ENCODE results near the gene PLCB1. TPM values are rescaled to one million over a fixed set of nuclear protein-coding genes. Genes with fewer than 3 reads are reported as not detected.

Gene PLCB1
- polyA plus RNA-seq, 3 donors from 2014 or later, result 11.0 to 20.4 (median 12.6) TPM

DNA sequence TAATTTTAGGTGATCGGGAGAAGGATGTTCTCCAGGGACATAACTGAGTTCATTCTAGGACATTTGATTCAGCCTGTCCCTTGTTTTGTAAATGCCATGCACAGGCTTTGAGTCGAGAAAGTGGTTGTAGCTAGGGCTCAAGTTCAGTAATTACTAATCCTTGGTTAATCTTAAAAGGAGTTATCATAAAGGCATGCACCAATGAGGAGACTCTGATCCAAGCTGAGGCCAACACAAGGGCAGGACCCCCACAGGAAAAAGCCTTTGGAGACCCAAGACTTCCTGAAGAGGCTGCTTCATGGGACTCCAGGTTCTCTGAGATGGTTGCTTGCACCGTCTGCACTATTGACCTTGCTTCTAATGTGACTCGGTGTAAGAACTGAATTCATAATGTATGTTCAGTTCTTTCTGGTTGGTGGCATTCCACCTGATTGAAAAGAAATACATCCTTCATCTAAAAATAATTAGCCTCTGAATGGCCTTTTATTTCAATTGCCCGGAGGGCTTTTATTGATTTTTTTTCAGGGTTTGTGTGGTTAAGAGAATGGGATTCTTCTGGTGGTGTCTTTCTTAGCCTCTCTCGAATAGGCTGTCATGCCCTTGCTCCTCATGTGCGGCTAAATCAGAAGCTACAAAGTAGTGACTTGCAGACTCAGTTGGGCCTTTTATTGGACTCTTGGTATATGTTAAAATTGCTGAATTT, 735.1 kb downstream of the PLCB1 start:
- no peak for DNase-seq
- no peak overlapping the region for H3K4me3 Mint-ChIP-seq

GRCh38 chr20:8870652-8871051, 738.6 kb downstream of the PLCB1 start:
- no peak overlapping the region for H3K4me3 Mint-ChIP-seq
- no peaks in the 10 kb centered on the region for H3K36me3 Mint-ChIP-seq
- H3K27me3 Mint-ChIP-seq (ENCODE audit: low read depth in 3 of 3), result no peaks in the 10 kb centered on the region
- no peaks in the 10 kb centered on the region for H3K9me3 Mint-ChIP-seq
- no peaks in the 10 kb centered on the region for H3K4me1 Mint-ChIP-seq
- no peak for DNase-seq
- no peak overlapping the region for H3K27ac Mint-ChIP-seq

More for the DNA sequence above, 735.1 kb downstream of the PLCB1 start:
- H3K27me3 Mint-ChIP-seq (ENCODE audit: low read depth in 3 of 3), result no peaks in the 10 kb centered on the region
- no peak overlapping the region for H3K27ac Mint-ChIP-seq
- H3K4me1 Mint-ChIP-seq, result no peaks in the 10 kb centered on the region
- H3K9me3 Mint-ChIP-seq, result no peaks in the 10 kb centered on the region
- H3K36me3 Mint-ChIP-seq, result no peaks in the 10 kb centered on the region

DNA sequence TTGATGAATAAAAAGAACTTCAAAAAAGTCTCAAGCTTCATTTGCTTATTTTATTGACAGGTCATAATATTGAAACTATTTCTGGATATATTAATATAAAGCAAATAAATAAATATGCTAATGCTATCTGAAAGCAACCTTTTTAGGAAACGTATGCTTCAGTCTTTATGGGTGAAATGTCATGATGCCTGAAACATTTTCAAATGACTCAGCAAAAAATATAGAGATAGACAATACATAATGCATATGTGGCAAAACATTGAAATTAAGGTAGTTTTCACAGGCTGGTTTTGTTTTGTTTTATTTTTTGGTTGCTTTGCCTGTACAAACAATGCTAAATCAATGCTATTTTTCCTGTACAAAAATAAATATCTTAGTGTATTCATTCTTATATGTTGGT, 742.4 kb downstream of the PLCB1 start:
- no peaks in the 10 kb centered on the region for H3K4me1 Mint-ChIP-seq
- H3K27ac Mint-ChIP-seq, result no peak overlapping the region
- no peaks in the 10 kb centered on the region for H3K9me3 Mint-ChIP-seq

DNA sequence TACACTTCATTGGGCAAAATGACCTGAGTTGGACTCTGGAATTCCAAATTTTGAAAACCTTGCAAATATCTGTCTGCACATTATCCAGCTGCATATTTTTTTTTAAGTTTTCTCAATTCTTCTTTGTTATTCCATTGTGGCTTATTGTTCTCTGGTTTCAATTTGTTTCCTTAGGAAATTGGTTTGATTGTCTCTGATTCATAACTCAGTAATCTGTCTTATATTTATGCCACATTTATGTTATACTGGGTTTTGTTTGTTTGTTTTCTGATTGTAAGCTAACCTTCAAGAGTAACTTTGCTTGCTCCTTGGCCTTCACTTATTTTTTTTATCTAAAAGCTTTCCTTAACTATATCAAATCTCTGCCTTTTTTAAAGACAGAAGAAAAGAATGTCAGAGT, 743.5 kb downstream of the PLCB1 start:
- no peaks in the 10 kb centered on the region for H3K4me1 Mint-ChIP-seq
- H3K4me3 Mint-ChIP-seq, result no peak overlapping the region
- H3K36me3 Mint-ChIP-seq, result peaks cover 0 to 6% (median 4%) of the 10 kb centered on the region in 3 donors
- H3K27ac Mint-ChIP-seq, result no peak overlapping the region
- no peaks in the 10 kb centered on the region for H3K27me3 Mint-ChIP-seq (ENCODE audit: low read depth in 3 of 3)
- H3K9me3 Mint-ChIP-seq, result no peaks in the 10 kb centered on the region
- no peak for DNase-seq

More for the DNA sequence above, 742.4 kb downstream of the PLCB1 start:
- H3K36me3 Mint-ChIP-seq, result no peaks in the 10 kb centered on the region
- H3K27me3 Mint-ChIP-seq (ENCODE audit: low read depth in 3 of 3), result no peaks in the 10 kb centered on the region
- H3K4me3 Mint-ChIP-seq, result no peak overlapping the region
- no peak for DNase-seq

- Mint-ChIP-seq H3K4me3 (no peak overlapping the region), H3K27me3 (ENCODE audit: low read depth in 3 of 3) (peaks cover 0 to 2% (median 0%) of the 10 kb centered on the region in 3 donors), H3K4me1 (no peaks in the 10 kb centered on the region), H3K27ac (no peak overlapping the region), H3K9me3 (no peaks in the 10 kb centered on the region), H3K36me3 (peaks cover 3 to 9% (median 9%) of the 10 kb centered on the region in 3 donors)
- no peak for DNase-seq
These were observed 744.3 kb downstream of the PLCB1 start for GRCh38 chr20:8876366-8876765.

GRCh38 chr20:8877294-8877693, 745.2 kb downstream of the PLCB1 start:
- Mint-ChIP-seq H3K4me3 (no peak overlapping the region), H3K9me3 (no peaks in the 10 kb centered on the region), H3K27me3 (ENCODE audit: low read depth in 3 of 3) (peaks cover 0 to 2% (median 0%) of the 10 kb centered on the region in 3 donors), H3K4me1 (no peaks in the 10 kb centered on the region), H3K27ac (peak overlapping the region in 1 of 6 donors; percentile 58), H3K36me3 (peaks cover 9 to 19% (median 18%) of the 10 kb centered on the region in 3 donors)
- no peak for DNase-seq

GRCh38 chr20:8879669-8880068, 747.6 kb downstream of the PLCB1 start:
- Mint-ChIP-seq H3K4me3 (no peak overlapping the region), H3K27me3 (ENCODE audit: low read depth in 3 of 3) (peaks cover 0 to 2% (median 0%) of the 10 kb centered on the region in 3 donors), H3K4me1 (no peaks in the 10 kb centered on the region), H3K36me3 (peaks cover 9 to 27% (median 27%) of the 10 kb centered on the region in 3 donors), H3K27ac (peak overlapping the region in 1 of 6 donors; percentile 28), H3K9me3 (no peaks in the 10 kb centered on the region)
- no peak for DNase-seq

GRCh38 chr20:8880085-8880853, 748.2 kb downstream of the PLCB1 start:
- Mint-ChIP-seq H3K27me3 (ENCODE audit: low read depth in 3 of 3) (peaks cover 0 to 2% (median 0%) of the 10 kb centered on the region in 3 donors), H3K4me1 (no peaks in the 10 kb centered on the region), H3K4me3 (no peak overlapping the region), H3K9me3 (no peaks in the 10 kb centered on the region), H3K27ac (no peak overlapping the region), H3K36me3 (peaks cover 12 to 31% (median 30%) of the 10 kb centered on the region in 3 donors)
- no peak for DNase-seq

- no peaks in the 10 kb centered on the region for H3K4me1 Mint-ChIP-seq
- no peak overlapping the region for H3K4me3 Mint-ChIP-seq
- H3K27ac Mint-ChIP-seq, result no peak overlapping the region
- peaks cover 0 to 1% (median 1%) of the 10 kb centered on the region in 3 donors for H3K27me3 Mint-ChIP-seq (ENCODE audit: low read depth in 3 of 3)
- peaks cover 7 to 22% (median 21%) of the 10 kb centered on the region in 6 donors for H3K9me3 Mint-ChIP-seq
- no peak for DNase-seq
- peaks cover 4 to 15% (median 15%) of the 10 kb centered on the region in 3 donors for H3K36me3 Mint-ChIP-seq
These were observed 759.0 kb downstream of the PLCB1 start for GRCh38 chr20:8891039-8891438.

DNA sequence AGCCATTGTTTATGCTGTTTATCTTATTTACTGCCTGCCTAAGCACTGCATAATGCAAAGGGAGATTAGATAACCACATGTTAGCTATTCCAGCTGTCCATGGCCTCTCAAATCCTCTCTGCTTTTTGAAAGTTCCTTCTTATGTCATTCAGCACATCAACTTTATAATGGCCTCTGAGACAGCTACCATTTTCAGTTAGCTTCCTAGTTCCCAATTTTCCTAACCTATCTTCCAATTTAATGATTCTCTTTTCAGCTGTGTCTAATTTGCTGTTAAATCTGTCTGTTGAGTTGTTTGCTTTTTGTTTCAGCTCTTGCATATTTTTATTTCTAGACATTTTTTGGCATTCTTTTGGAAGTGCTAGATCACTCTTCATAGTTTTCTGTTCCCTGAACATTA, 763.4 kb downstream of the PLCB1 start:
- no peaks in the 10 kb centered on the region for H3K4me1 Mint-ChIP-seq
- peaks cover 0 to 8% (median 8%) of the 10 kb centered on the region in 3 donors for H3K36me3 Mint-ChIP-seq
- peaks cover 0 to 1% (median 1%) of the 10 kb centered on the region in 3 donors for H3K27me3 Mint-ChIP-seq (ENCODE audit: low read depth in 3 of 3)
- peaks cover 7 to 36% (median 24%) of the 10 kb centered on the region in 6 donors for H3K9me3 Mint-ChIP-seq
- no peak overlapping the region for H3K27ac Mint-ChIP-seq
- no peak for DNase-seq
- H3K4me3 Mint-ChIP-seq, result no peak overlapping the region

- H3K4me3 Mint-ChIP-seq, result no peak overlapping the region
- H3K27ac Mint-ChIP-seq, result no peak overlapping the region
- H3K9me3 Mint-ChIP-seq, result peaks cover 7 to 35% (median 24%) of the 10 kb centered on the region in 6 donors
- H3K4me1 Mint-ChIP-seq, result no peaks in the 10 kb centered on the region
- no peak for DNase-seq
- peaks cover 0 to 1% (median 0%) of the 10 kb centered on the region in 3 donors for H3K27me3 Mint-ChIP-seq (ENCODE audit: low read depth in 3 of 3)
- peaks cover 0 to 8% (median 8%) of the 10 kb centered on the region in 3 donors for H3K36me3 Mint-ChIP-seq
These were observed 766.8 kb downstream of the PLCB1 start for GRCh38 chr20:8898823-8899222.

- H3K27ac Mint-ChIP-seq, result no peak overlapping the region
- no peaks in the 10 kb centered on the region for H3K4me1 Mint-ChIP-seq
These were observed 769.4 kb downstream of the PLCB1 start for GRCh38 chr20:8901237-8902025.

GRCh38 chr20:8903655-8904605, 771.9 kb downstream of the PLCB1 start:
- Mint-ChIP-seq H3K36me3 (no peaks in the 10 kb centered on the region), H3K4me1 (no peaks in the 10 kb centered on the region), H3K4me3 (no peak overlapping the region), H3K9me3 (peaks cover 0 to 6% (median 0%) of the 10 kb centered on the region in 6 donors), H3K27ac (no peak overlapping the region), H3K27me3 (ENCODE audit: low read depth in 3 of 3) (peaks cover 0 to 2% (median 0%) of the 10 kb centered on the region in 3 donors)
- DNase-seq, result no peak

More at GRCh38 chr20:8901237-8902025, 769.4 kb downstream of the PLCB1 start:
- Mint-ChIP-seq H3K4me3 (no peak overlapping the region), H3K9me3 (peaks cover 0 to 11% (median 3%) of the 10 kb centered on the region in 6 donors), H3K36me3 (peaks cover 0 to 4% (median 4%) of the 10 kb centered on the region in 3 donors), H3K27me3 (ENCODE audit: low read depth in 3 of 3) (no peaks in the 10 kb centered on the region)
- no peak for DNase-seq
